Small intestine (tissue), 7 donors: Measurements from ENCODE around the gene LY6G6F. TPM values are rescaled to one million over a fixed set of nuclear protein-coding genes. Genes with fewer than 3 reads are reported as not detected.

Experiments used
- DNase-seq, 2 donors: peaks; one replicate each; pipeline versions ENCODE4 v3.0.0 to v3.0.0-alpha.2; 2013
- FAIRE-seq: peaks from 2 replicates; lab custom pipeline; 2012; peaks lifted over from hg19 to GRCh38; lab: Jason Lieb, UNC
- H3K27ac ChIP-seq, 3 donors: one replicate each; pipeline ENCODE4 v1.5.1; 2013; ENCODE audit warnings: low read length in 2 of 3, mild to moderate bottlenecking in 2 of 3, control low read depth in 1 of 3, inconsistent platforms in 1 of 3, low read depth in 1 of 3, moderate library complexity in 1 of 3
- H3K27me3 ChIP-seq, 3 donors: one replicate each; pipeline ENCODE4 v1.6.1; 2013; ENCODE audit warnings: low read length in 3 of 3, inconsistent platforms in 1 of 3; ENCODE audit not compliant: control insufficient read depth in 3 of 3, insufficient read depth in 3 of 3
- H3K36me3 ChIP-seq, 3 donors: one replicate each; pipeline ENCODE4 v1.6.1; 2013; ENCODE audit warnings: low read length in 3 of 3, inconsistent platforms in 1 of 3, low read depth in 1 of 3, mild to moderate bottlenecking in 1 of 3, moderate library complexity in 1 of 3; ENCODE audit not compliant: control insufficient read depth in 3 of 3, insufficient read depth in 2 of 3
- H3K4me1 ChIP-seq, 3 donors: one replicate each; pipeline ENCODE4 v1.6.1; 2013; ENCODE audit warnings: low read length in 2 of 3, inconsistent platforms in 1 of 3, low read depth in 1 of 3, mild to moderate bottlenecking in 1 of 3, moderate library complexity in 1 of 3; ENCODE audit not compliant: control insufficient read depth in 3 of 3, insufficient read depth in 2 of 3
- H3K4me3 ChIP-seq, 3 donors: one replicate each; pipeline ENCODE4 v1.5.1; 2013; ENCODE audit warnings: low read length in 3 of 3, control low read depth in 1 of 3, inconsistent platforms in 1 of 3, low read depth in 1 of 3, mild to moderate bottlenecking in 1 of 3, moderate library complexity in 1 of 3
- H3K9me3 ChIP-seq, 2 donors: one replicate each; pipeline ENCODE4 v1.6.1; 2013; ENCODE audit warnings: low read depth in 1 of 2, low read length in 1 of 2; ENCODE audit not compliant: control insufficient read depth in 2 of 2, insufficient read depth in 1 of 2
- WGBS, 3 donors: extraction: QIAGEN DNeasy Blood & Tissue Kit; methylation state at CpG; one replicate each; pipeline ENCODE4 v1.1.7; 2013; 5-methylcytosine and 5-hydroxymethylcytosine counted together
- polyA plus RNA-seq, 4 donors: library from polyadenylated mRNA; stranded (reverse) in 3 of 4; unstranded in 1 of 4; fragments of 200-250 nt in 3 of 4; fragments of 120-200 nt in 1 of 4; gene quantifications; one replicate each; pipeline versions ENCODE4 v1.2.1 to v1.2.3, GENCODE V29; 2013
- donor health status: healthy with polysubstance abuse.
- donor health status: control.
- donor health status: control.
- donor health status: Bipolar disorder and iron deficiency.
- donor health status: healthy.

Gene LY6G6F
- polyA plus RNA-seq, 4 donors = 0.12 TPM; not detected in 3

DNA sequence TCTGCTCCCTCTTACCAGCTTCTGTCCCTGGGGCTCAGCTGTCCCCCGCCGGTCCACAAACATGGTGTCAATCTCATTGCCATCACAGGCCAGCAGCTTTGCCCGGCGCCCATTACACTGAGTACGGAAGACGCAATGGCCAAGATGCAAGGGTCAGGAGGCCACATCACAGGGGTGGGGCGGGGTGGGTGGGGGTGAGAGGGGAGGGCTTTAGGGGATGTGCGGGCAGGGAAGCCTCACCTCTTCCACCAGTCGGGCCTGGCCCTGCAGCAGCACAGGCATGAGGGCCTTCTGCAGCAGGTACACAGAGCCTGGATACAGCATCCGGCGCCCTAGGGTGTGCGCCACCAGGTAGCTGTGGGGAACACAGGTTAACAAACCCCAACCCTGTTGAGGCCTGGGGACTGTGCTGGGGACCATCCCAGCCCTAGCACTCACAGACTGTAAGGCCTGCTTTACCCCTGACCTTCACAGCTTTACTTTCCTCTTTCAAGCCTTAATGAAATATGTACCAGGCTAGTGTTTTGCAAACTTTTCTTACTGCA lies 15.0 kb upstream of the LY6G6F start:
- DNase-seq = no peak
- FAIRE-seq = no peak
- no peak overlapping the region for H3K4me3 ChIP-seq
- 95% methylated on average over 12 of the region's 12 CpGs for WGBS, 3 donors
- no peaks in the 10 kb centered on the region for H3K27me3 ChIP-seq
- H3K9me3 ChIP-seq = no peaks in the 10 kb centered on the region
- H3K4me1 ChIP-seq = peaks cover 0 to 15% (median 0%) of the 10 kb centered on the region in 3 donors
- H3K27ac ChIP-seq = no peak overlapping the region
- peaks cover 8 to 93% (median 14%) of the 10 kb centered on the region in 3 donors for H3K36me3 ChIP-seq

DNA sequence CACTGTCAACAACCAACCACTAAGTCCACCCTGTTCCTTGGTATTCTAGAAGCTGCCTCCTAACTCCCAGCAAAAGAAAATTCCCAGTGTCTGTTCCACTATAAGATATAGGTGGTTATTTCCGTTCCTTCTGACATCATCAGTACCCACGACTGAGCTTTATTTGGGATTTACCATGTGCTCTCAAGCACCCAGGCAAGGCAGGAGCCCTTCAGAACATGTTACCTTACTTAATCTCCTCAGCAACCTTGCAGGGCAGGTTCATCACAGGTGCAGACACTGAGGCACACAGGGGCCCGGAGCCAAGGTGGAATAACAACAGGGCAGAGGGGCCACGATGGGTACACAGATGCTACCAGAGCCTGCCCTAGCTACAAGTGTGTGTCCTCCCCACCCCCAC lies 14.3 kb upstream of the LY6G6F start:
- H3K4me1 ChIP-seq = peaks cover 0 to 15% (median 0%) of the 10 kb centered on the region in 3 donors
- 82 to 89% (median 88%) methylated on average over 4 of the region's 4 CpGs for WGBS, 3 donors
- H3K27ac ChIP-seq = no peak overlapping the region
- H3K4me3 ChIP-seq = no peak overlapping the region
- H3K36me3 ChIP-seq = peaks cover 8 to 91% (median 14%) of the 10 kb centered on the region in 3 donors
- H3K27me3 ChIP-seq = no peaks in the 10 kb centered on the region
- no peaks in the 10 kb centered on the region for H3K9me3 ChIP-seq
- DNase-seq (no peak), FAIRE-seq (no peak)

DNA sequence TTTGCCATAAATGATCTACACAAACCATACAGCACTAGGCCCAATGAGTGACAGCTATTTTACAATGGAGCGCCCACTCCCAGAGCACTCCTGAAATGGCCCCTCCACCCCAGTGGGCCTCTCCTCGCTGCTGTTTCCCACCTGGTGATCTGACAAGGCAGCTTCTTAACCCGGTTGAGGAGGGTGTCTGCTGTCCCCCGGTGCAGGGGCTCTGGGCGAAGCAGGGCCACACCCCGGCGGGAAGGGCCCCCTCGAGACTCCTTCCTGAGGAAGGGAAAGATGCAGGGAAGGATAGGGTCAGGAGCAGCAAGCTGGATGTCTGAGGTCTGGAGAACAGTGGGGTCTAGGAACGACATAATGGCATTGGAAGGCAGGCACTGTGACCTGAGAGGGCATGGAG lies 13.8 kb upstream of the LY6G6F start:
- H3K36me3 ChIP-seq = peaks cover 9 to 91% (median 14%) of the 10 kb centered on the region in 3 donors
- WGBS, 3 donors = 91 to 96% (median 93%) methylated on average over 8 to 9 of the region's 9 CpGs

DNA sequence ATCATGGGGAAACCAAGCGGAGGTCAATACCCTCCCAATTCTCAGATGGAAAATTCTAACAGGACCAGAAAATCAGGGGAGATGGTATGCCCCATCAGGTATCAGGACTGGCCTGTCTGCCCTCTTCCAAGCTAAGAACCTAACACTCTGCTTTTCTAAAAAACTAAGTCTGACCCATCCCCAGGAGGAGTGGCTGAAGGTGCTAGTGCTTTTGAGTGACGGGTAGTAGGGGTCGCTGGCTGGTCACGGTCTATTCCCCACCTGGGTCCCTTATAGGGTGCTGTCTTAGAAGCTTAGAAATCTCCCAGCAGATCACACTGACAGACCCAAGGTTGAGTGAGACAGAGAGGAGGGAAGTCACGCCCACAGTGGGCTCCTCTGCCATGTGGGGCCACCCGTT lies 13.1 kb upstream of the LY6G6F start:
- FAIRE-seq (no peak), DNase-seq (no peak)
- Histone ChIP-seq H3K27me3 (no peaks in the 10 kb centered on the region), H3K36me3 (peaks cover 9 to 86% (median 14%) of the 10 kb centered on the region in 3 donors), H3K9me3 (no peaks in the 10 kb centered on the region), H3K4me1 (peaks cover 0 to 15% (median 0%) of the 10 kb centered on the region in 3 donors), H3K27ac (no peak overlapping the region), H3K4me3 (no peak overlapping the region)
- WGBS, 3 donors = 93 to 95% (median 94%) methylated on average over 6 of the region's 6 CpGs

More for the DNA sequence above, 13.8 kb upstream of the LY6G6F start:
- FAIRE-seq (no peak), DNase-seq (no peak)
- Histone ChIP-seq H3K27ac (no peak overlapping the region), H3K4me1 (peaks cover 0 to 15% (median 0%) of the 10 kb centered on the region in 3 donors), H3K4me3 (no peak overlapping the region), H3K9me3 (no peaks in the 10 kb centered on the region), H3K27me3 (no peaks in the 10 kb centered on the region)

DNA sequence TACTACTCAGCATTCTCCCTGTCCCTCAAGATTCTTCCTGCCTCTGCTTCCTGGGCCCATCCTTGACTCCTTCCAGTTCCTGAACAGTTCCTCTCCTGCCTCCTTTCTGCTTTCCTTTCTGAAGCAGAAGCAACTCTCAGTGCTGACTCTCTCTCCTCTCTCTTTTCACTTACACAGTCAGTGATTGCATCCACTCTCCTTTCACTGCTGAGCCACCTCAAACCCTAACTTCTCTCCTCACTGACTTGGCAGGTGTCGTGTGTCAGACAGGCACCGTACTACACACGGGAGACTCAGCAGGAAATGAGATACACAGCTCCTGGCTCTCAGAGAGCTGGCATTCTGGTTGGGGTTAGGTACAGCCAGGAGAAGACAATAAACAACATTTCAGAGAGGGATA lies 9.1 kb upstream of the LY6G6F start:
- no peak for FAIRE-seq

DNA sequence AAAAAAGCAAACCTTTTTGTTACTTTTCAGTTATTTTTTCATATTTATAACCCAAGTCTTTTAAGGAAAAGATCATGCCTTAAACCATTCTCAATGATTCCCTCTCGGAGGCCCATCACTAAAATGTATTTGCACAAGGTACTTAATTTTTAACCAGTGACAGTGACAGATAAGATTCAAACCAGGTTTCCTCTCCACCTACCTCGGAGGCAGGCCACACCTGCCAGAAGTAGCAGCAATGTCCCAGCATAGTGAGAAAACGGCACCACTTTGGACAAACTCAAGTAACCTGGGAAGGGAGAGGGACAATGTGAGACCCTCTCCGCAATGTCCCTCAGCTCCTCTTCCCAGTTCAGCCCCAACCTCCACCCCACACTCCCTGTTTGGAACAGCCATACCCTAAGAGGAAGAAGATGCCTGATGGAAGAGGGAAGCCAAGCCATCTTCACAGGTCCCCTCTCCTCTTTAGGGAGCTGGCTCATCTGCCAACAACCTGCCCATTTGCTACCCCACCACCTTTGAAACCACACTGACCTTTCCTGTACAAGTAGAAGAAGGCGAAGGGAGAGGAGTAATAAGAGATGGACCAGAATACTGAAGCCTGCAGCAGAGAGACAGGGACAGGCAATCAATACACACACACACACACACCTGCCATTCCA lies 5.8 kb upstream of the LY6G6F start:
- Histone ChIP-seq H3K36me3 (peaks cover 0 to 45% (median 4%) of the 10 kb centered on the region in 3 donors), H3K27me3 (no peaks in the 10 kb centered on the region), H3K27ac (peak overlapping the region in 2 of 3 donors; percentile 21 to 39), H3K4me1 (peaks cover 0 to 21% (median 4%) of the 10 kb centered on the region in 3 donors), H3K9me3 (no peaks in the 10 kb centered on the region), H3K4me3 (no peak overlapping the region)
- FAIRE-seq = no peak
- 45 to 72% (median 64%) methylated on average over 5 of the region's 5 CpGs for WGBS, 3 donors
- peak in 1 of 2 donors; percentile 50 for DNase-seq

More for the DNA sequence above, 9.1 kb upstream of the LY6G6F start:
- no peaks in the 10 kb centered on the region for H3K9me3 ChIP-seq
- no peak overlapping the region for H3K4me3 ChIP-seq
- no peak for DNase-seq
- H3K36me3 ChIP-seq = peaks cover 7 to 76% (median 9%) of the 10 kb centered on the region in 3 donors
- WGBS, 3 donors = 47 to 62% (median 48%) methylated on average over 3 of the region's 3 CpGs
- H3K27me3 ChIP-seq = no peaks in the 10 kb centered on the region
- no peak overlapping the region for H3K27ac ChIP-seq
- peaks cover 0 to 18% (median 4%) of the 10 kb centered on the region in 3 donors for H3K4me1 ChIP-seq

DNA sequence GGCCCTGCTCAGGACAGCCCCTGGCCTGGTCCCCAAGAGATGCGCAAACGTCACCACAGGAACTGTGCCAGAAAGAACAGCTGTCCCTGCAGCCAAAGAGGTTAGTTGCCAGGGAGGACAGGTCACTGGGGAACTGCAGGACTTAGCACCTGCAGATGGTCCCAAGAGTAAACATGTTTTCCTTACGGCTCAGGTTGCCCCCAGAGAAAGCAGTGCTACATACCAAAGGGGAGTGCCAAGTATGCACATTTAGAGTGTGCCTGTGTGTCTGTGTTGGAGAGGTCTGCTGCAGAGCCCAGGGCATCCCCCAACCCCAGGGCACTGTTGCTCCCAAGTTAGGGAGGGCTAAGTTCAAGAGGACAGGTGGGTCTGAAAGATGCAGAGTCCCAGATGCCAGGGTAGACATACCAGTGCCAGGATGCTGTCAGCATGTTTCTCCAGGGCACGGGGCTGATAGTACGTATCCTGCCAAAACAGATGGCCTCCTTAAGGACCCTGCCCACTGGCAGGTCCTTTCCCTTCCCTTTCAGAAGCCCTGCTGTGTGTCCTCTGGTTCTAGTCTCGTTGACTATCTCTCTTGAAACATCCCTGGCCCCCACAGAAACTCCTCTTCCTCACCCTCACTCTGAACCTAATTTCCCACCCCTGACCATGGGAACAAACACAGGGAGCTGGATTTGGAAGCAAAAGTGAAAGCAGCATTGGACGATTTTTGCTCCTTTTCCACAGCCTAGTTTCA lies 4.8 kb upstream of the LY6G6F start:
- H3K9me3 ChIP-seq = no peaks in the 10 kb centered on the region
- H3K4me3 ChIP-seq = peak overlapping the region; percentile 46 to 88 (median 69)
- WGBS, 3 donors = 19 to 27% (median 25%) methylated on average over 7 of the region's 7 CpGs
- peaks cover 0 to 21% (median 4%) of the 10 kb centered on the region in 3 donors for H3K4me1 ChIP-seq
- peak; percentile 49 to 55 for DNase-seq
- FAIRE-seq = no peak
- H3K27ac ChIP-seq = peak overlapping the region in 2 of 3 donors; percentile 97 to 98
- H3K27me3 ChIP-seq = no peaks in the 10 kb centered on the region
- peaks cover 0 to 36% (median 4%) of the 10 kb centered on the region in 3 donors for H3K36me3 ChIP-seq

DNA sequence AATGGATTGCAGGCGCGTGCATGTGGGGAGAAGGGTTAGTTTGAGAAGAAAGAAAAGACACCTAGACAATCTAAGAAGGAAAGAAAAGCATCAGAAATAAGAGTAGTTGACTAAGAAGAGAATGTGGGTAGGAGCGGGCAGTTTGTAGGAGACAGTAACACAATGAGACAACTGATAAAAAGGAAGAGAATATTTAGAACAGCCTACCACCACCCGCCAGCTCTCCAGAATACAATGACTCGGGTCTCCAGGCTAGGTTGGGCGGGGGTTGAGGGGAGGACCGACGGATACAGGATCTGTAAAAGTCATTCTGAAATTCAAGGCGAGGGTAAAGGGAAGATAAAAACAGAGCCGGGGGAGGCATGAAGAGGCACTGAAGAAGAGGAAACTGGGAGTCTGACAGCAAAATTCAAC lies 4.3 kb upstream of the LY6G6F start:
- Histone ChIP-seq H3K4me3 (peak overlapping the region; percentile 46 to 88 (median 69)), H3K27me3 (no peaks in the 10 kb centered on the region), H3K4me1 (peaks cover 0 to 21% (median 4%) of the 10 kb centered on the region in 3 donors), H3K36me3 (peaks cover 0 to 32% (median 3%) of the 10 kb centered on the region in 3 donors), H3K27ac (peak overlapping the region; percentile 97 to 98 (median 98)), H3K9me3 (no peaks in the 10 kb centered on the region)
- no peak for FAIRE-seq
- no peak for DNase-seq
- 1% methylated on average over 10 of the region's 10 CpGs for WGBS, 3 donors
